ENCODE results near the gene SMYD3.
"Not testable (repeated sequence)": the region's sequence is repeated elsewhere in the genome, so short reads cannot be mapped to it uniquely, and the experiment has no call there.

SMYD3 gene

DNA sequence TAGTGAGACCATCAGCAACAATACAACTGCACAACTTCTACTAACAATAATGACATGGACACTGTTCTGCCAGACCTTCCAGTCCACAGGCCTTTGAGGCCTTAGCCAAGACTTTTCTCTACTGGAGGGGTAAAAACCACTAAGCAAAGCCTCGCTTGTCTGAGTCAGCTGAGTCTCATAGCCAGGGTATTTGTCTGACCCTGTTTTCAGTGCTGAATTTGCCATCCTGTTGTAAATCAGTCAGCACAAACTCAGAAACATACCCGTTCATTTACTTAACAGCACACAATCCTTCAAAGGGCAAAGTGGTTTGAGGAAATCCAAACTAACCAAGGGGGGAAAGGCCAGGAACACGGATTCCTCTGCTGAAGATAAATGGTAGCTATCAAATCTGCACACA, 537.8 kb downstream of the SMYD3 start:
- DNase-seq, result no peak

DNA sequence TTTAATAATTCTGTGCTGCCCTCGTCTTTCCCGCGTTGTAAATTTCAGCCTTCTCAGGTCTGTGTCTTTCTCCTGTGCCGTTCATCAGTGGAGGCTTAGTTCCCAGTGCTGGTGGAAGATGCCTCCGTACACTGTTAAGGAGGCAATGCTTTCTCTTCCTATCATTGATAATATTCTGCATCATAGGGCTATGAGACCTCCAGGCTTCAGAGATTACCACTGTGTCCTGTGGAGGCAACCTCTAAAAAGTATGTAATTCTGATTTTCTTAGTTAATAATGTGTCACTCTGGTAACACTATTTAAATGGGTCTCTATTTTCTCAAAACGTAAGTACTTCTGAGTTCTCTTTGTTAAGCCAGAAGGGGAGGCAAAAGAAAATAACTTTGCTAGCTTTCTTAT, 538.3 kb downstream of the SMYD3 start:
- DNase-seq, result no peak
- TF ChIP-seq POLR2A (IDR thresholded peaks at IDR 0.05; ENCODE audit: low read length), result no peak
- no peak for TF ChIP-seq GATA1 (IDR thresholded peaks at IDR 0.05; ENCODE audit: low read depth, low read length)

More for the DNA sequence above, 537.8 kb downstream of the SMYD3 start:
- TF ChIP-seq POLR2A (IDR thresholded peaks at IDR 0.05; ENCODE audit: low read length) (no peak), GATA1 (IDR thresholded peaks at IDR 0.05; ENCODE audit: low read depth, low read length) (no peak)

GRCh38 chr1:245965398-245965797, 541.7 kb downstream of the SMYD3 start:
- no peak for DNase-seq
- TF ChIP-seq GATA1 (IDR thresholded peaks at IDR 0.05; ENCODE audit: low read depth, low read length), result no peak
- no peak for TF ChIP-seq POLR2A (IDR thresholded peaks at IDR 0.05; ENCODE audit: low read length)

- TF ChIP-seq GATA1 (IDR thresholded peaks at IDR 0.05; ENCODE audit: low read depth, low read length) (no peak), POLR2A (IDR thresholded peaks at IDR 0.05; ENCODE audit: low read length) (no peak)
- DNase-seq, result no peak
Measured at GRCh38 chr1:245963649-245964048, 543.4 kb downstream of the SMYD3 start.

DNA sequence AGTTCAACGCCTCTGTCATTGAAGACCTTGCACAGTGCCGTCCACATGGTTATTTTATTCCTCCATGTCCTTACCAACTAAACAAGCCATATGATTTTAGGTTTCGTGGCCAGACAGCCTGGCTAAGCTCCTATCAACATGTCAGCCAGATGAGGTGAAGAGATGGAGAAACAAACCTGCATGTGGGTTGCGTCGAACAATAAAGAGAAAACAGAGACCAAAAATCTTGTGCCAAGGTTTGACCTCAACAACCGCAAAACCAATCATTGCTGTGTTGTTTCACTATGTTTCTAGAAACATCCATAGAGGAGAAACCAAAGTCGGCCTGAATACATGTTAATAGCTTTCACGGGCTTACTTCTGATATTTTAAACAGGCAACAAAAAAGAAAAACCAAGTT, 544.6 kb downstream of the SMYD3 start:
- TF ChIP-seq GATA1 (IDR thresholded peaks at IDR 0.05; ENCODE audit: low read depth, low read length), result no peak
- no peak for TF ChIP-seq POLR2A (IDR thresholded peaks at IDR 0.05; ENCODE audit: low read length)
- no peak for DNase-seq

DNA sequence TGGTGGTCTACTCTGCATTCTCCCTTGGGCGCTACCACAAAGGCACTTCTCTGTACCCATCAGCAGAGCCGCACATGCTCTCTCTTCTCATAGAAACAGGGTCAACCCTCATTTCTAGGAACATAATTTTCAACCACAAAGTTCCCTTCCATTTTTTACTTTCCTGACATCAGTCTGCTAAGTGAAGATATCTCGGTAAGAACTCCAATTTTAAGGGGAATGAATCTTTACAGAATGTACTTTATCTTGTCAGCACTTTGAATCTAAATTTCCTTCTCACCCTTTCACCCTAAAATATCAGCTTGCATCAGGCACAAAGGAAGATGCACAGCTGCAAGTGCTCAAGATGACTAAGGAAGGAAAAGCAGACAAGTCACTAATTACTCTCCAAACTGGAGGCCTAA, 545.9 kb downstream of the SMYD3 start:
- no peak for DNase-seq
- TF ChIP-seq POLR2A (IDR thresholded peaks at IDR 0.05; ENCODE audit: low read length) (no peak), GATA1 (IDR thresholded peaks at IDR 0.05; ENCODE audit: low read depth, low read length) (no peak)

DNA sequence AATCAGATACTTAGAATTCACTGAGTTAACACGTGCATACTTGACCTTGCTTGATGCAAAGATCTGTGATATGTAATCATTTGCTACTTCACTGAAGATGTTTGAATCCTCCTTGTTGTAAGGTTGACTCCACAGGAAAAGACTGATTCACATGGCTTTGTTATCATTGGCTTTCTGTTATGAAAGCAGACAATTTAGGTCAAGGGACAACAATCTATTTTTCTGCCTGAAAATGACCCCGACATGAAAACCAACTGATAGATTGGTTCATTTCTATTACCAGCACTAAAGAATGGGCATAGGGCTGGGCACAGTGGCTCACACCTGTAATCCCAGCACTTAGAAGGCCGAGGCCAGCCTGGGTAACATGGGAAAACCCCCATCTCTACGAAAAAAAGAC, 546.9 kb downstream of the SMYD3 start:
- no peak for DNase-seq
- TF ChIP-seq POLR2A (IDR thresholded peaks at IDR 0.05; ENCODE audit: low read length), result no peak
- TF ChIP-seq GATA1 (IDR thresholded peaks at IDR 0.05; ENCODE audit: low read depth, low read length), result no peak

DNA sequence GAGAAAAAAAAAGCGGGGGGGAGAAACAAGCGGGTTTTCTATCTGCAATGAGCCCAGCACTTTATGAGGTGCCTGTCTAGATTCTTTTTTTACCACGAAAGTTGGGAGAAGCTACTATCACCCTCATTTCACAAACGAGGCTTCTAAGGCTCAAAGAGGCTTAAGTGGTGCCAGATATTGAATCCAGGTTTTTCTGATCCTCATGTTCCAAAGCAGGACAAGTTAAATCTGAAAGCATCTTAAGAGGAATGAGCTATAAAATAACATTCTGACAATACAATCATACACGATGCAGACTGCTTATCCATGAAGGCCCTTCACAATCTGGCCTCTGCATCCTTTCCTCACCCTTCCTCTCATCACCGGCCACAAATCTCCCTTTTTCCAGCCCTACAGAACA, 549.1 kb downstream of the SMYD3 start:
- no peak for TF ChIP-seq POLR2A (IDR thresholded peaks at IDR 0.05; ENCODE audit: low read length)
- DNase-seq, result no peak

DNA sequence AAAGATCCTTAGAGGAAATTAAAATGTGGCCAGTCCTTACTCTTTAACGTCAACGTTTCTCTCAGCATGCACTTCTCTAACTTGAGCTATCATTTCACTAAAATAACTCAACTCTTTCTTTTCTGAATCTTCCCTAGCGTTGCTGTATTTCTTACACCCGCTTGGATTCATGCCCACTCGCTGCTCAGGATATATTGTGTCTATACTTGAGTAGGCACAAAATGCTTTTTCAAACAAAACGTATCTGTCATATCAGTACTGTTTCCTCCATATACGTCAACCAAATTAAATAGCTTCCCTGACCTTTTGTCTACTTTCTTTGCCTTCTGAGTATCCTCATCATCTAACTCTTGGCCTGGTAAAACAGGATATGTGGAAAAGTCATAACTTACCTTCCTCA, 549.7 kb downstream of the SMYD3 start:
- DNase-seq, result no peak
- TF ChIP-seq POLR2A (IDR thresholded peaks at IDR 0.05; ENCODE audit: low read length) (no peak), GATA1 (IDR thresholded peaks at IDR 0.05; ENCODE audit: low read depth, low read length) (no peak)

DNA sequence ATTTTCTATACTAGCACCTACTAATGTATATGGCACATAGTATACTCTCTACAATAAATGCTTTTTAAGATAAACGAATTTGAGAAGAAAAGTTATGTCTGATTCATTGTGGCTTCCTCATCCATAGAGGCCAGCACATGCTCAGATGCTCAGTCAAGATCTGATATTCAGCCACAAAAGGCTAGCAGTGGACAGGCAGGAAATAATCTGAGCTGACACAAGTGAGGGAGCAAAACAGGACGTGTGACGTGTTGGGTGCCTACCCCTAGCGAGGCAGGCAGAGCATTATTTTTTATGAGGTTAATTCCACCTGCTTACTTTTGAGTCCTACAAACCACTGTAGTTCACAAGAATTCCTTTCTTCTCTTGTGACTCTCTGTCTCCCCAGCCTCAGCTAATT, 550.9 kb downstream of the SMYD3 start:
- TF ChIP-seq GATA1 (IDR thresholded peaks at IDR 0.05; ENCODE audit: low read depth, low read length) (no peak), POLR2A (IDR thresholded peaks at IDR 0.05; ENCODE audit: low read length) (no peak)
- DNase-seq, result no peak

DNA sequence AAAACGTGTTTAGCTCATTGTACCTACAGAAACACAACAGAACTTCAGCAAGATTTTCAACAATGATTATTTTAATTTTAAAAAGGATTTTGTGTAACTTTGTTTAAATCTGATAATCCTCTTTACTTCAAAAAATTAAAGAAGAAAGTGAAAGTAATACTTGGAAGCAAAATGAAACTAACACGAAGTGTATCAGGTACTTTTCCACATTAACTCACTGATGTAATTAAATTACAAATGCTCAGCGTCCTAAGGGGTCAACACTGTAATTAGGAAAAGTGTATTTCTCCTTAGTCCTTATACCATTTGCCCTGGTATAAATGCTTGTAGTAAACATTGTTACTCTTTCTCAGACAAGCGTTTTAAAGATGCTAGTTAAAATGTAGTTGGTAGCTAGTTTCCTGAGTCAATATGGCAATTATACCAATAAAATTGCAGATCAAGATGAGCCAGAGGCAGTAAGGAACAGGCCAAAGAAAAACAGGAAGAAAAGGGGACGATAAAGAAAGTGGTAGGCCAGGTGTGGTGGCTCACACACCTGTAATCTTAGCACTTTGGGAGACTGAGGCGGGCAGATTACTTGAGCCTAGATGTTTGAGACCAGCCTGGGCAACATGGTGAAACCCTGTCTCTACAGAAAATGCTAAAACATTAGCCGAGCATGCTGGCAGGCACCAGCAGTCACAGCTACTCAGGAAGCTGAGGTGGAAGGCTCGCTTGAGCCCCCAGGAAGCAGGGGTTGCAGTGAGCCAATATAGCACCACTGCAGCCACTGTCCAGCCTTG, 553.0 kb downstream of the SMYD3 start:
- no peak for DNase-seq

GRCh38 chr1:245952383-245953026, 554.6 kb downstream of the SMYD3 start:
- TF ChIP-seq GATA1 (IDR thresholded peaks at IDR 0.05; ENCODE audit: low read depth, low read length) (no peak), POLR2A (IDR thresholded peaks at IDR 0.05; ENCODE audit: low read length) (no peak)
- no peak for DNase-seq

More for the DNA sequence above, 553.0 kb downstream of the SMYD3 start:
- TF ChIP-seq GATA1 (IDR thresholded peaks at IDR 0.05; ENCODE audit: low read depth, low read length) (no peak), POLR2A (IDR thresholded peaks at IDR 0.05; ENCODE audit: low read length) (no peak)

DNA sequence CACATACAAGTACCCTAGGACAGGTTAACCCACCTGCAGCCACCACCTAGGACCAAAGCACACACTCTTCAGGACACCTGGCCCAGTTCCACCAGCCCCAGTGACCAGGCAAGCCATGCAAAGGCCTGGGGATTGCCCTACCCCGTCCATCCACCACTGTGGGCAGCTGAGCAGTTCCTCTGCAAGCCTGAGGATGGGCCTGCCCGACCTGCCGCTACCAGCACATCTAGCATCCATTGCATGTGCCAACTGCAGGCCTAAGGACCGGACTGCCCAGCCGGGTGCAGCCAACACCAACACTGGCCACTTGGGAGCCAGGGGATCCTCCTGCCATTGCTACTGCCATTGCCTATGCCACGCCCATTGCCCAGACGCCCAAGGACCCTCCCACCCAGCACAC, 558.3 kb downstream of the SMYD3 start:
- TF ChIP-seq POLR2A (IDR thresholded peaks at IDR 0.05; ENCODE audit: low read length) (no peak), GATA1 (IDR thresholded peaks at IDR 0.05; ENCODE audit: low read depth, low read length) (no peak)
- no peak for DNase-seq

GRCh38 chr1:245946905-245947304, 560.2 kb downstream of the SMYD3 start:
- DNase-seq, result no peak
- TF ChIP-seq GATA1 (IDR thresholded peaks at IDR 0.05; ENCODE audit: low read depth, low read length) (no peak), POLR2A (IDR thresholded peaks at IDR 0.05; ENCODE audit: low read length) (no peak)

- not testable (repeated sequence) for DNase-seq
Measured at GRCh38 chr1:245945136-245945535, 561.9 kb downstream of the SMYD3 start.
